IPS-18c (cell line): ENCODE measurements around the gene DNAJB8.

Source experiments
- H3K4me3 ChIP-seq: 2 replicates; pipeline ENCODE4 v1.7.0; 2013; ENCODE audit warnings: low read depth, mild to moderate bottlenecking, low read length, moderate library complexity; ENCODE audit not compliant: insufficient read depth
- H3K9me3 ChIP-seq: one replicate; pipeline ENCODE4 v1.6.1; 2013; ENCODE audit warnings: mild to moderate bottlenecking, low read length, moderate library complexity; ENCODE audit not compliant: control insufficient read depth, insufficient read depth

Gene DNAJB8

DNA sequence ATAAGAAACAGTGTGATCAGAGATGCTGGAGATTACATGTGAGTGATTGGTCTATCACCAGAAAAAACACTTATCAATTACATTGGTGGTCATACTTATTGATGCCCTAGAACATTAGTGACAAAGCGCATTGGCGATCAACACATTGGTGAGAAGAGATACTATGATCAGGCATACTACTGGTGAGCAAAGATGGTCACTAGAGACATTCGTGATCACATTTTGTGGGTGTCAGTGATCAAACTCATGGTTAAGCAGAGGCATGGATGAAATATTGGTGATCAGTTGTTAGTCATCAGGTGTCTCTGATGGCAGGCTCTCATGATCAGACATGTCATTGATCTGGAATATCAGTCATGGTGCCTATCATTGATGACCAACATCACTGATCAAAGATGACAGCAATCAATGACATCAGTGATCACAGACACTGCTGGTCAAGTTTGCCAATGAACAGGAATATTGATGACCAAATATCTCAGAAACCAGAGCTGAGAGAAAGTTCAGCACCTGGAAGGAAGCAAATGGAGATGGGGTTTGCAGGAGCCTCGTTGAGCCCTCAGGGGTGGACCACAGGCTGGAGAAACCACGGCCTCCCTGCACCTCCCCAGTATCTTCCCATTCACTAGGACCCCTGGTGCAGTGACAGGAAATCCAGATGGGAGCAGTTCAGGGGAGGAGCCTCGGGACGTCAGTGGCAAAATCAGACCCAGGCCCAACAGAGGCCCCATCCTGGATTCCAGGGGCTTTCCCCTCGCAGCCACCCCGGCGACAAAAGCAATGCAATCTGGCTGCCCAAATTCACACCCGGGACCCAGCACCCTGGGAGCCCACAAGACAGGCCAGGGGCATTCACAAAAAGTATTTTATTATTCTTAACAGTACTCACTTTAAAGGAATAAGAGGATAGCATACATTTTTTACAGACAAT lies 12.2 kb upstream of the DNAJB8 start:
- Histone ChIP-seq H3K9me3 (no peaks in the 10 kb centered on the region), H3K4me3 (no peak overlapping the region)

DNA sequence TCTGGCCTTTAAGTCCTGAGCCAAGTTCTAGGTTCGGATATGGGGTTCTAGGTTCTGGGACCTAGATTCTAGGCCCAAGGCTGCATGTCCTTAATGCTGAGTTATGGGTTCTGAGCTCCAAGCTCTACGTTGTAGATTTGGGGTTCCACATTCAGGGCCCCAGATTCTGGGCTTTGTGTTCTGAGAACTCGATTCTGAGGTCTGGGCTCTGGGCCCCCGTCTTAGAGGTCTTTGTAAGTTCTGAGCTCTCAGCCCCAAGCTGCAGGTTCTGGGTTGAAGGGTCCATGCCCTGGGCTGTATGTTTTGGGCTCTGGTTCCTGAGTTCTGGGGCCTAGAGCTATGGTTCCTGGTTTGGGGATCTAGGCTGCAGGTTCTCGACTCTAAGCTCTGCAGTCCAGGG lies 10.0 kb upstream of the DNAJB8 start:
- no peak overlapping the region for H3K4me3 ChIP-seq
- no peaks in the 10 kb centered on the region for H3K9me3 ChIP-seq

DNA sequence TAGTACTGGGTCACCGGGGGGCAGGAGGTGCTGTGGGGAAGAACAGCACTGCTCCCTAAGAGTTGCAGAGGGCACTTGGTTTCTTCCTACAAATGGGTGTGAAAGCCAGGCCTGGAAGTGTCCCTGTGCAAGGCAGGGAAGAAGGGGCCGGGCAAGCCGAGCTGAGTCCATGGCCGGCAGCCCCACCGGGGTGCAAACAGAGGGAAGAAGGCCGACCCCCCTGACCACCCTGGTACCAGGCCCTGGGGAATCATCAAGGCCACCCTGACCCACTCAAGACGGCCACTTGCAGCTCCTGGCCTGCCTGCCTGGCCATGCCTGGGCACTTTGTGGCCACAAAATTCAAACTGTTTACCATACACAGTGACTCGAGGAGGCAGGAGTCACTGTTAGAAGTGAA lies 8.7 kb upstream of the DNAJB8 start:
- Histone ChIP-seq H3K4me3 (no peak overlapping the region; the same call in 1 of the 2 replicates), H3K9me3 (no peaks in the 10 kb centered on the region)

DNA sequence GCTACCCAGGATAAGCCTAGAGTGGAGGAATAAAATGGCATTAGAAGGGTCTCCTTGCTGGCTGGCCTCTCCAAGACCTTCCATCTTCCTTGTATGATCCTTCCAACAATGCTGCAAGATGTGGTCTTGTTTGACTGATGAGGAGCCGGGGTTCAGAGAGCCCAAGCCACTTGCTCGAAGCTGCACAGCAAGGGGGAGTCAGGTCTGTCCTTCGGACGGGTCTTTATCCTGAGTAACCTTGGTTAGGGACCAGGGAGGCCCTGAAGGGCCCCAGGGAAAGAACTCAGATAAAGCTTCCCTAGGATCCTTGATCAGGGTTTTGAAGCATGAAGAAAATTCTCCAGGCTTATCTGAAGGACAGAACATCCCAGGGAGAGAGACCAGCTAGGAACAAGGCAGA lies 7.0 kb upstream of the DNAJB8 start:
- Histone ChIP-seq H3K4me3 (no peak overlapping the region), H3K9me3 (no peaks in the 10 kb centered on the region)

DNA sequence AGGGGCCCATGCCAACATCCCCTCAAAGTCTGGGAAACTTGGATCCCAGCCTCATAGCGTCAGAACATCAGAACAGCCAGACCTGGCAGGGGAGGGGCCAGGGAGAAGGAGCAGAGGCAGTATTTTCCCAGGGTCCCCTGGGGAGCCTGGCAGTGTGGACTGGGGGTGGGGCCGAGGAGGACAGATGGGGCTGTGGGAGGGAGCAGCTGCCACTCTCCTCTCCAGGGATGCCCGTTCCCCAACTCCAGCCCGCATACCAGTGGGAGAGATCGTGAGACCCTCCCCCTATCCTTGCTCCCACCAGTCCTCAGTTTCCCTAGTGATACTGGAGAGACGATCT lies 6.5 kb upstream of the DNAJB8 start:
- no peak overlapping the region for H3K4me3 ChIP-seq
- no peaks in the 10 kb centered on the region for H3K9me3 ChIP-seq

DNA sequence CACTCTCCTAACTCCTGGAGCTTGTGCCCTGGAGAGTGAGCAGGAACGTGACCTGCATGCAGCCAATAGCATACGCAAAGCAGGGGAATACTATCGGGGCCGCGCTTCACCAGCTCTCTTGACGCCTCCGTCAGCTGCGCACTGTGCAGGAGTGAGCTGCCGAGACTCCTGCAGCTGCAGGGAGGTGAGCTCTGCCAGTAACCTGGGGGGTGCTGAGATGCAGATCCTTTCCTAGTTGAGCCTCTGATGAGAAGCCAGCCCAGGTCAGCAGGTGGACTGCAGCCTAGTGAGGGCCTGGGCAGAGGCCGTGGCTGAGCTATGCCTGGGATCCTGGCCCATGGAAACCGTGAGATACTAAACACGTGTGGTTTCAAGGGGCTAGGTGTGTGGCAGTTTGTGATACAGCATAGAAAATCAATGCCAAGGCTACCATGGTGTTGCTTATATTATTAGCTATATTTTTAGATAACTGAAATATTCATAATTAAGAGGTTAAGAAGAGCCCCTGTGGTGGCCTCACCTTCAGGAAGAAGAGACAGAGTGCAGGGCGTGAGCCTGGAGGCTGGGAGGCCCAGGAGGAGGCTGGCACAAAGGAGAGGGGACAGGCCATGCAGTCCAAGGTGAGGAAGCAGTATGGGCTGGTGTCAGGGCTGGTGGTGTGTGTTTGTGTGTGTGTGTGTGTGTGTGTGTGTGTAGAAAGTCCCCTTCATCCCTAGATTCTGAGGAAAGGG lies 5.9 kb upstream of the DNAJB8 start:
- Histone ChIP-seq H3K4me3 (no peak overlapping the region), H3K9me3 (no peaks in the 10 kb centered on the region)

DNA sequence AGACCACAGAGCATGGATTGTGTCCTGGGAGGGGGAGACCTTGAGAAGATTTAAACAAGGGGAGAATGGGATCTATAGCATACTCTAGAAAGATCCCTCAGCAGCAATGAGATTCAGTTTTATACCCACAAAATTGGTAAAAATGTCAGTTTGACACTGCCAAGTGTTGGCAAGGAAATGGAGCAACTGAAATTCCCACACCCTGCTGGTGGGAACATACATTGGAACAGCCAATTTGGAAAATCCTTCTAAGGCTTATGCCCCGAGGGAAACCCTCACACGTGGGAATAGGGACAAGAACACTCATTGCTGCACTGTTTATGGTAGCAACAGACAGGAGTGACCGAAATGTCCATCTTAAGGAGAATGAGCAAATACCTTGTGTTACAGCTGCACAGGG lies 5.0 kb upstream of the DNAJB8 start:
- Histone ChIP-seq H3K9me3 (no peaks in the 10 kb centered on the region), H3K4me3 (no peak overlapping the region)

DNA sequence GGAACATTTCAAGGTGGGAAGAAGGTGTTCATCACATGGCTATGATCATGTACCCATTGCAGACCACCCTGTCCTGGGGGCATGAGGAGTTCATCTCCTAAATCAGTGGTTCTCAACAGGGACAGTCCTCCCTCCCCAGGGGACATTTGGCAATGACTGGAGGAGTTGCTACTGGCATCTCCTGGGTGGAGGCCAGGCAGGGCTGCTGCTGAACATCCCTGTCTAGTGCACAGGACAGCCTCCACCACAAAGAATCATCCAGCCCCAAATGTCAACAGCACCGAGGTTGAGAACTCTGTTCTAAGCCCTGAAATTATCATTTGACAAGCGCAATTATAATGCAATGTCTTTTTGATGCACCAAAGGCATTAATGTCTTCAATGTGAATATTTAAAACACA lies 4.4 kb upstream of the DNAJB8 start:
- Histone ChIP-seq H3K4me3 (no peak overlapping the region), H3K9me3 (no peaks in the 10 kb centered on the region)

DNA sequence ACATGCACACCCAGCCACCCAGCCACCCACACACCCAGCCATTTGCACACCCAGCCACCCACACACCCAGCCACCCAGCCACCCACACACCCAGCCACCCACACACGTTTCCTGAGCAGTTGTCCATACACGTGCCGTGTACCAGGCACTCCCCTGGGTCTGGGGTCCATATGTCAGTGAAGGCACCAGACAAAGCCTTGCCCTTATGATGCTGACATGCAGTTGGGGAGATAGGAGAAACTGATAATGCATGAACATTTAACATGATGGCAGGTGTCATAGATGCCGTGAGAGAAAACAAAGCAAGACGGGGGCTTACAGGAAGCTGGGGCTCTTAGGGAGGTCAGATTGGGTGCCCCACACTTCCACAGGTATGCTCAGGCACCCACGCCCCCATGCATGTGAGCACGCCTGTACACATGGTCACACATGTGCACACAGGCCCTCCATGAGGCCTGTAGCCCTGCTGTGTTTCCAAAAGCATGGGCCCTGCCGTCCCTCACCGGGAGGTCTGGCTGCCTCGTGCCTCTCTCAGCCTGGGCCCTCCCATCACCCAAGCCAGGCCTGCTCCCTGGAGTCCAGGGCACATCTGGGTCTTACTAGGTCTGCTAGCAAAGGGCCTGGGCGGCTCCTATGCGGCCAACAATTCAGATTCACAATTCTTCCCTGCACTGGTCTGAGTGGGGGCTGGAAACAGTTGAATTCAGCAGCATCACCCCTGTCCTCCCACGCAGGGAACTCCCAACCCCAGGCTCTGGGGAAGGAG lies 3.6 kb upstream of the DNAJB8 start:
- Histone ChIP-seq H3K9me3 (no peaks in the 10 kb centered on the region), H3K4me3 (no peak overlapping the region)

DNA sequence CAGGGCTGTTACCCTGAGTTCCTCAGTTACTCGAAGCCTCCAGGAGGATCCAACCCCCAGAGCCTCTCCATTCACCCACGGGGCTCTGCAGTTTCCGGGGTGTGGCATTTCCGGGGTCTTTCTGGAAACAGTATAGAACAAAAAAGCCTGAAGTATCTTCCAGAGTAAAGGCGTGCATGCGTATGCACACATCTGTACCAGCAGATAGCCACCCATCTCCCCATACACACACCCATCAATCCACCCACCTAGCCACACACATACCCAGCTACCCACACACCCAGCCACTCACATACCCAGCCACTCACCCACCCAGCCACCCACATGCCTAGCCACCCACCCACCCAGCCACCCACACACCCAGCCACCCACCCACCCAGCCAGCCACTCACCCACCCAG lies 2.9 kb upstream of the DNAJB8 start:
- Histone ChIP-seq H3K9me3 (no peaks in the 10 kb centered on the region), H3K4me3 (no peak overlapping the region)

DNA sequence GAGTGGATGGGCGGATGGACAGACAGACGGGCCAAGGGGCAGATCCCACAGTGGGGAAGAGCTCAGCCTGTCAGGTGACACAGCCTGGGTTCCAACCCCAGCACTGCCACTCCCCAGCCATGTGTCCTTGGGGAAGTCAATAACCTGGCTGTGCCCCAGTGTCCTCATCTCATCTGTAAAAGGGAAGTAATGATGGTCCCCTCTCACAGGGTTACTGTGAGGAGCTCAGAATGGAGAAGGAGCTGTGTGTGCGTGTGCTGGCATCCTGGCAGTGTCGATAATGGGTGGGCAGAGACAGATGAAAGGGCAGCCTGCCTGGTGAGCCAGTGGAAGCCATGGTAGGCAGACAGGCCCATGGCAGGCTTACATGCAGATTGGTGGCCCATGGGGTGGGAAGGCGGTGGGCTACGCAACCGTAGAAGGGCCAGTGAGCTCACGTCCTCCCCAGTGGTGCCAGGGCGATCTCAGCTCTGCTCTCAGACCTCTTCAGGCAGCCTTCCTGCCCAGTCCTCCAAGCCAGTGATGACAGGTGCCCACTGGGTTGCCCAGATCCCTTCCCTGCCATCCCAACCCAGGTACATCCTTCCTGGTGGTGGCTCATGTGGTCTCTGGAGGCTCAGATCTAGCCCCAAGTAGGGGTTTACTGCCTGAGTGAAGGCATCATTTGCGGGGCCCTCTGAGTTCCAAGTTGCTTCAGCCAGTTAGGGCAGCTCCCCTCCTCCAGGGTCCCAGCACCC lies 2.3 kb upstream of the DNAJB8 start:
- Histone ChIP-seq H3K4me3 (no peak overlapping the region), H3K9me3 (no peaks in the 10 kb centered on the region)

DNA sequence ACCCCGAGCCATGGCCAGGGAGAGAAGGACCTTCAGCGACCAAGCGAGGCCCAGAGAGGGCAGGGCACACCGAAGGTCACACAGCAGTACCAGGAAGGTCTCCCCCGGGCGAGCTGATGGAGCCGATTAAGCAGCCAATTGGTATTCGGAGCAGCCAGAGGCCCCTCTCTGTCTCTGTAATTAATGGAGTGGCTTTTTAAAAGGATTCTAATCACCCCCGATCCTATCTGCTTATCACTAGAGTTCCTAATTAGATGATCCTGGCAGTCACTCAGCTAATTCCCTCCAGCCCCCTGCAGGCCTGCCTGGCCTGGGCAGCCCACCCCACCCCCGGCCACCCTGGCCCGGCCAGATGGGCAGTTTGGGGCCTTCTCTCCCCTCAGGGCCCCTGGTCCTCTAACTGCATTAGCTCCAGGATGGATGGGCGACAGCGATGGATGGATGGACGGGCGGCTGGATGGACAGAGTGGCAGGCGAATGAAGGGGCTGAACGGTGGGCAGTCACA lies 1.6 kb upstream of the DNAJB8 start:
- Histone ChIP-seq H3K9me3 (no peaks in the 10 kb centered on the region), H3K4me3 (no peak overlapping the region)

DNA sequence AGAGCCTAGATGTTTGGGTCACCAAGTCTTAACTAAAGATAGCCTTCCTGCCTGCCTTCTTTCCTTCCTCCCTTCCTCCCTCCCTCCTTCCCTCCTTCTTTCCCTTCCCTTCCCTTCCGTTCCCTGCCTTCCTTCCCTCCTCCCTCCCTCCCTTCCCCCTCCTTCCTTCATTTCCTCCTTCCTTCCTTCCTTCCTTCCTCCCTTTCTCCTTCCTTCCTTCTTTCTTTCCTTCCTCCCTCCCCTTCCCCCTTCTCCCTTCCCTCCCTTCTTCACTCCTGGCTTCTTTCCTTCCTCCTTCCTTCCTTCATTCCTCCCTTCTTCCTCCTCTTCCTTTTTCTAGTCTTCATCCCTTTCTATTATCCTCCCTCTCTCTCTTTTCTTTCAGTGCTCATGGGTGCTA lies 2.0 kb downstream of the DNAJB8 start:
- H3K9me3 ChIP-seq = no peaks in the 10 kb centered on the region
- H3K4me3 ChIP-seq = no peak overlapping the region

DNA sequence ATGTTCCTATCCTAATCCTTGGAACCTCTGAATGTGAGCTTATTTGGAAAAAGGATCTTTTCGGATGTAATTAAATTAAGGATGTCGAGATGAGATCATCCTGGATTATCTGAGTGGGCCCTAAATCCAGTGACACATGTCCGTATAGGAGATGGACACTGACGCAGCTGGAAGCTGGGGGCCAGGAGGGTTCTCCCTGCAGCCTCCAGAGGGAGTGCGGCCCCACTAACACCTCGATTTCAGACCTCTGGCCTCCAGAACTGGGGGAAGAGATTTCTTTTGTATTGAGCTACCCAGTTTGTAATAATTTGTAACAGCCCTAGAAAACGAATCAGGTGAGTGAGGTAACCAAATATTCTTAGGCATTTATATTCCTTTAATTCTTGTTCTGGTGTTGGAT lies 2.5 kb downstream of the DNAJB8 start:
- Histone ChIP-seq H3K4me3 (no peak overlapping the region), H3K9me3 (no peaks in the 10 kb centered on the region)

DNA sequence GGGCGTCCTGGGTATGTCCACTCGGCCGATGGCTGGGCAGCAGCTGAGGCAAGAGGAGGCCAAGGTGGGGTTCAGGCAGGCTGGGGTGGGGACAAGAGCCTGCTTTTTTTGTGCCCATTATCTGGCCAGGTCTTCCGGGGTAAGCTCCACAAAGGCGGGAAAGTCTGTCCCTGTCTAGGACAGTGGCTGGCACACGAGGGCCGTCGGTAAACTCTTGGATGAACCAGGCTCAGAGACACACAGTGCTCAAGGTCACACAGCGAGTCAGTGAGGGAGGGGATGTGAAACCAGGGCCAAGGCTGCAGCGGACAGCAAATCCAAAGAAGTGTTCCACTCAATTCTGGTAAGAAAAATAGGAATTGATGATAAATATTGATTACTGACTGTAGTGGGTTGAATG lies 2.9 kb downstream of the DNAJB8 start:
- Histone ChIP-seq H3K4me3 (no peak overlapping the region), H3K9me3 (no peaks in the 10 kb centered on the region)

DNA sequence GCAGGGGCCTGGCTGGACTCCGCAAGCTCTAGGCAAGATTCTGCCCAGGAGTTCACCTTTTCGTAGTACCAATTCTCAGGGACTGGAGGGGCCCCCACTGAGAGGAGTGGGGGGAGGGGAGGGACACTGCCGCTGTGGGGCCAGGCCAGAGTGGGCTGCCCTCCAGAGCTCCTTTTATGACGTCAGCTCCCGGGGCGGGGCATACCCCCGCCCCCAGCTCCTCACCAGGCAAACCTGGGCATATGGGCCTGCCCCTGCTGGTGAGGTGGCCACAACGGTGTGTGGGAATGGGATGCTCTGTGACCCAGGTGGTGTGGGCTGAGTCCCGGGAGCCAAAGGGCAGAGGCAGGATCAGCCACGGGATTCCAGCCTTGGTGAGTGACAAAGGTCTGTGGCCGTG lies 3.3 kb downstream of the DNAJB8 start:
- H3K4me3 ChIP-seq = no peak overlapping the region
- no peaks in the 10 kb centered on the region for H3K9me3 ChIP-seq

DNA sequence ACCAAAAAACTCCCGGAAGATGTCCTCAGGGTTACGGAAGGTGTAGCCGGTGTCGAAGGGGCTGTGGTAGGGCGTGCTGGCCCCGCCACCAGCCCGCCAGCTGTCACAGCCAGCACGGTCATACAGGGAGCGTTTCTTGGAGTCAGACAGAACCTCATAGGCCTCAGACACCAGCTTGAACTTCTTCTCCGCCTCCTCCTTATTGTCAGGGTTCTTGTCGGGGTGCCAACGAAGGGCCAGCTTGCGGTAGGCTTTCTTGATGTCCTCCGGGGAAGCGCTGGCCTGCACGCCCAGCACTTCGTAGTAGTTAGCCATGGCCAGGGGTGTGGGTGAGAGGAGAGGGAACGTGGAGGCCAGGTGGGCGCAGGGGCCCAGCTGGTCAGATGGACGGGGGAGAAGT lies 3.8 kb downstream of the DNAJB8 start:
- Histone ChIP-seq H3K9me3 (no peaks in the 10 kb centered on the region), H3K4me3 (no peak overlapping the region)
